Measurements from ENCODE around the gene OR11H7. TPM values are rescaled to one million over a fixed set of nuclear protein-coding genes. Genes with fewer than 3 reads are reported as not detected.
"Not testable (repeated sequence)": the region's sequence is repeated elsewhere in the genome, so short reads cannot be mapped to it uniquely, and the experiment has no call there.

Gene OR11H7
- total and polyA plus RNA-seq, 2 of the 4 experiments (the other 2 are of a cell fraction) = not detected

- Histone ChIP-seq H3K27me3 (ENCODE audit: control insufficient read depth, insufficient read depth, low read length) (no peaks in the 10 kb centered on the region), H3K9me3 (ENCODE audit: control insufficient read depth, insufficient read depth, low read length) (no peaks in the 10 kb centered on the region), H3K4me2 (ENCODE audit: low read depth, low read length) (no peak overlapping the region), H3K79me1 (ENCODE audit: low read depth in 1 of 2, low read length in 2 of 2) (no peaks in the 10 kb centered on the region), H3K4me1 (ENCODE audit: control insufficient read depth, insufficient read depth, low read length) (no peaks in the 10 kb centered on the region), H3K9ac (ENCODE audit: low read depth, low read length) (no peak overlapping the region), H4K8ac (ENCODE audit: low read depth in 2 of 2, low read length in 2 of 2) (peak overlapping the region in 1 of 2 experiments; percentile 40; a peak in 1 of 4 replicates), H2AK5ac (ENCODE audit: low read depth, low read length) (no peak overlapping the region), H2BK120ac (ENCODE audit: low read depth, low read length) (no peak overlapping the region), H3K9me1 (ENCODE audit: insufficient read depth, low read length) (no peaks in the 10 kb centered on the region; the same call in 1 of the 2 replicates), H4K20me1 (ENCODE audit: insufficient read depth, low read length) (no peaks in the 10 kb centered on the region), H2BK5ac (ENCODE audit: low read depth, low read length, poor library complexity, severe bottlenecking) (no peak overlapping the region), H3K14ac (replicated peaks; ENCODE audit: low read depth, low read length) (no peak overlapping the region), H2AFZ (replicated peaks; ENCODE audit: low read length, poor library complexity) (peak overlapping the region; percentile 16), H4K5ac (ENCODE audit: low read depth, low read length) (no peak overlapping the region), H2BK20ac (ENCODE audit: low read depth, low read length) (no peak overlapping the region; the same call in 1 of the 2 replicates), H2AK9ac (replicated peaks; ENCODE audit: low read depth, low read length, poor library complexity) (no peak overlapping the region), H3K4me3 (ENCODE audit: insufficient read depth, low read depth, low read length) (no peak overlapping the region), H3K18ac (ENCODE audit: low read depth, low read length) (no peak overlapping the region), H3K27ac (ENCODE audit: insufficient read depth, low read length) (no peak overlapping the region), H3K56ac (ENCODE audit: extremely low read depth, insufficient read depth, low read length) (no peak overlapping the region), H3K4ac (ENCODE audit: low read depth, low read length) (no peak overlapping the region; the same call in 1 of the 2 replicates), H4K91ac (ENCODE audit: insufficient read depth, low read depth, low read length) (no peak overlapping the region), H3K23ac (ENCODE audit: low read depth, low read length) (no peak overlapping the region), H2BK15ac (ENCODE audit: low read depth, low read length) (no peak overlapping the region), H3K36me3 (ENCODE audit: control insufficient read depth, insufficient read depth, low read length) (no peaks in the 10 kb centered on the region)
- ChIA-PET CTCF (interaction anchor here (0.8 kb wide), 1 partner anchor 320 kb away, joined by 3 read pairs; no protein-coding TSS in a partner anchor), POLR2A (ENCODE audit: unreplicated experiment) (no interaction called here)
- peak; percentile 61 for ATAC-seq (ENCODE audit: low read depth)
- DNase-seq = peak; percentile 46
- WGBS, 2 experiments (ENCODE audit: extremely low coverage in 2 of 2, insufficient read length in 1 of 2) = no CpG with 5 or more reads among the region's 3 CpGs
- TF ChIP-seq CHD1 (IDR thresholded peaks at IDR 0.05; ENCODE audit: low read depth, low read length) (no peak), USF2 (IDR thresholded peaks at IDR 0.05; ENCODE audit: low read depth, low read length) (no peak), BHLHE40 (IDR thresholded peaks at IDR 0.05; ENCODE audit: low read depth, low read length) (no peak), CEBPB (IDR thresholded peaks at IDR 0.05; ENCODE audit: low read depth, low read length) (peak; percentile 71)
- TF ChIP-seq, protein P1, sequence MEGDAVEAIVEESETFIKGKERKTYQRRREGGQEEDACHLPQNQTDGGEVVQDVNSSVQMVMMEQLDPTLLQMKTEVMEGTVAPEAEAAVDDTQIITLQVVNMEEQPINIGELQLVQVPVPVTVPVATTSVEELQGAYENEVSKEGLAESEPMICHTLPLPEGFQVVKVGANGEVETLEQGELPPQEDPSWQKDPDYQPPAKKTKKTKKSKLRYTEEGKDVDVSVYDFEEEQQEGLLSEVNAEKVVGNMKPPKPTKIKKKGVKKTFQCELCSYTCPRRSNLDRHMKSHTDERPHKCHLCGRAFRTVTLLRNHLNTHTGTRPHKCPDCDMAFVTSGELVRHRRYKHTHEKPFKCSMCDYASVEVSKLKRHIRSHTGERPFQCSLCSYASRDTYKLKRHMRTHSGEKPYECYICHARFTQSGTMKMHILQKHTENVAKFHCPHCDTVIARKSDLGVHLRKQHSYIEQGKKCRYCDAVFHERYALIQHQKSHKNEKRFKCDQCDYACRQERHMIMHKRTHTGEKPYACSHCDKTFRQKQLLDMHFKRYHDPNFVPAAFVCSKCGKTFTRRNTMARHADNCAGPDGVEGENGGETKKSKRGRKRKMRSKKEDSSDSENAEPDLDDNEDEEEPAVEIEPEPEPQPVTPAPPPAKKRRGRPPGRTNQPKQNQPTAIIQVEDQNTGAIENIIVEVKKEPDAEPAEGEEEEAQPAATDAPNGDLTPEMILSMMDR (conservative IDR thresholded peaks at IDR 0.05; ENCODE audit: low read depth, low read length) = no peak
- intact Hi-C loops (cut with micrococcal nuclease) = no loop called here
- in situ Hi-C loops (cut with MboI; ENCODE audit: low sequenced_read_pairs) = no loop called here
- dilution Hi-C loops (cut with HindIII; ENCODE audit: low sequenced_read_pairs, unreplicated experiment) = no loop called here
- BruUV-seq (replicated peaks) = no TSS peak
Measured at GRCh38 chr14:20262642-20263128, 33.9 kb downstream of the OR11H7 start.

- WGBS, 2 experiments (ENCODE audit: extremely low coverage in 2 of 2, insufficient read length in 1 of 2) = no CpG with 5 or more reads among the region's 5 CpGs
- not testable (repeated sequence) for BruUV-seq (replicated peaks); H3K79me1 ChIP-seq (ENCODE audit: low read depth in 1 of 2, low read length in 2 of 2)
Measured at GRCh38 chr14:20264361-20264760, 35.6 kb downstream of the OR11H7 start.

More at GRCh38 chr14:20264361-20264760, 35.6 kb downstream of the OR11H7 start:
- H4K5ac ChIP-seq (ENCODE audit: low read depth, low read length); H3K9me3 ChIP-seq (ENCODE audit: control insufficient read depth, insufficient read depth, low read length); H3K4me3 ChIP-seq (ENCODE audit: insufficient read depth, low read depth, low read length); H4K20me1 ChIP-seq (ENCODE audit: insufficient read depth, low read length); H3K27ac ChIP-seq (ENCODE audit: insufficient read depth, low read length); H2AFZ ChIP-seq (replicated peaks; ENCODE audit: low read length, poor library complexity); intact Hi-C loops (cut with micrococcal nuclease); H3K9ac ChIP-seq (ENCODE audit: low read depth, low read length); H2BK5ac ChIP-seq (ENCODE audit: low read depth, low read length, poor library complexity, severe bottlenecking); H3K18ac ChIP-seq (ENCODE audit: low read depth, low read length); ATAC-seq (ENCODE audit: low read depth); H3K4ac ChIP-seq (ENCODE audit: low read depth, low read length); H3K23ac ChIP-seq (ENCODE audit: low read depth, low read length); CTCF ChIA-PET; H3K4me1 ChIP-seq (ENCODE audit: control insufficient read depth, insufficient read depth, low read length); DNase-seq; H2AK5ac ChIP-seq (ENCODE audit: low read depth, low read length); H3K27me3 ChIP-seq (ENCODE audit: control insufficient read depth, insufficient read depth, low read length); H3K56ac ChIP-seq (ENCODE audit: extremely low read depth, insufficient read depth, low read length); H2AK9ac ChIP-seq (replicated peaks; ENCODE audit: low read depth, low read length, poor library complexity); H4K8ac ChIP-seq (ENCODE audit: low read depth in 2 of 2, low read length in 2 of 2); H2BK20ac ChIP-seq (ENCODE audit: low read depth, low read length); H3K36me3 ChIP-seq (ENCODE audit: control insufficient read depth, insufficient read depth, low read length); H3K14ac ChIP-seq (replicated peaks; ENCODE audit: low read depth, low read length); dilution Hi-C loops (cut with HindIII; ENCODE audit: low sequenced_read_pairs, unreplicated experiment); H3K4me2 ChIP-seq (ENCODE audit: low read depth, low read length); H2BK120ac ChIP-seq (ENCODE audit: low read depth, low read length); H3K9me1 ChIP-seq (ENCODE audit: insufficient read depth, low read length); POLR2A ChIA-PET (ENCODE audit: unreplicated experiment); H4K91ac ChIP-seq (ENCODE audit: insufficient read depth, low read depth, low read length); H2BK15ac ChIP-seq (ENCODE audit: low read depth, low read length); in situ Hi-C loops (cut with MboI; ENCODE audit: low sequenced_read_pairs): not testable (repeated sequence)
